COR-L47 (cell line): ENCODE data around the gene DLG2.

ENCODE experiments used
- DNase-seq: peaks from one replicate; lab custom pipeline; 2025; lab: John Stamatoyannopoulos, UW

DLG2 gene

DNA sequence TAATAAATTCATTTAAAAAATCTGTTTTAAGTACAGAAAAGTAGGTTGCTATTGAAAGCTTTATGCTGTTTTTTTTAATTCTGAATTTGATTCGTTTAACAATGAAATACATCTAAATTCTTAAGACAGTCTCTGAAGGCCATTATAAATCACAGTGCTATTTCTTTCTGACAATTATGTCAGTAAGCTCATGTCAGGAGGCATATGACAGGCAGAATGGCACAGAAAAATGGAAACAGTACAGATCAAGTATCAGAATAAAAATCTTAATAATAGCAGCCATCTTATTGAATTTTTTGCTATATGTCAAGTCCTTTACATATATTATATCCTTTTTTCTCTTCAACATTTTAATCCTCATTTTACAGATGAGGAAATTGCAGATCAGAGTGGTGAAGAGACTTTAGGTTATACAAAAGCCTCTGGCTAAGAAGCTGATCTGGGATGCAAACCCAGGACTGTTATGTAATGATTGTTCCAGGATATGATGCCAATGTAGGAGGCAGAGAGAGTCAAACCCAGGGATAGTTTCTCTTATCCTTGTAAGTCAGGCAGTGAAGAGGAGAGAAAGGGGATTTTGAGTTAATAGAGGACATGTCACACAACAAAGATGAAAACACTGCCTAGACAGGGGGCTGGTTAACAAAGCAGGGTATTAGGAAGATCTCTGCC, 2057.9 kb downstream of the DLG2 start:
- DNase-seq, result no peak

GRCh38 chr11:83568516-83568915, 2058.6 kb downstream of the DLG2 start:
- no peak for DNase-seq

GRCh38 chr11:83566950-83567349, 2060.2 kb downstream of the DLG2 start:
- DNase-seq, result no peak

- no peak for DNase-seq
These were observed 2062.3 kb downstream of the DLG2 start for GRCh38 chr11:83564870-83565269.

GRCh38 chr11:83558281-83558680, 2068.9 kb downstream of the DLG2 start:
- no peak for DNase-seq

DNA sequence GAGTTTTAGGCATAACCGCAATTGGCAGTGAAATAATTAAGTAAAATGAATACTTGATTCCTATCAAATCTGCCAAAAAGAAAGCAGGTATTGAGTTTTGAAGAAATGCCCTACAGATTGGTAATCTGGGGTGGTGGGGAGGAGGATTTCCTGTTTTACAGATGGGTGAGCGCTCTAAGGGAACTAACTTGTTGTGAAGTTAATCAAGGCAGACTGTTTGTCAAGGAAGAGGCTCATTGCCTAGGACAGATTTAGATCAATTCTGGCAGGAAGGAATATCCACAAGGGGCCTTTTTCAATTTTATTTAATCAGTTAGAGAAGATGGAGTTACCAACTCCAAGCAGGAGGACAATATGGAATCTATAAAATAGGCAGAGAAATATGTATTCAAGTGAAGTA, 2069.5 kb downstream of the DLG2 start:
- DNase-seq, result no peak

- DNase-seq, result peak; percentile 51
These were observed 2072.3 kb downstream of the DLG2 start for GRCh38 chr11:83554876-83555275.

GRCh38 chr11:83549984-83550667, 2077.0 kb downstream of the DLG2 start:
- peak; percentile 18 for DNase-seq

DNA sequence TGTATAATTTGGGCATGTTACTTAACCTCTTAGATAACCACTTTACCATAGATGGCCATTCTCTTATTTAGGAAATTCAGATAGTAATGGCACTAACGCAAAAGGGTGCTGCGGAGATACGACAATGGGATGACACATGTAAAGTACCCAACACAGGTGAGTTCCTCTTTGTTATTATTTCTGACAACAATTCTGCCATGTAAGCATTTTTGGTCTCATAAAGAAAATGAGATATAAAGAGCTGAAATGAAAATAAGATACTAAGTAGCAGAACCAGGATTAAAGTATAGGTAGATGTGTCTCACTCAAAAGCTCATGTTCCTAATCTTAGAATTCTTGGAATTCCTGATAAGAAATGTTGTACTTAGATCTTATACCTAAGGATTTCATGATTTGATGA, 2080.8 kb downstream of the DLG2 start:
- DNase-seq, result no peak

DNA sequence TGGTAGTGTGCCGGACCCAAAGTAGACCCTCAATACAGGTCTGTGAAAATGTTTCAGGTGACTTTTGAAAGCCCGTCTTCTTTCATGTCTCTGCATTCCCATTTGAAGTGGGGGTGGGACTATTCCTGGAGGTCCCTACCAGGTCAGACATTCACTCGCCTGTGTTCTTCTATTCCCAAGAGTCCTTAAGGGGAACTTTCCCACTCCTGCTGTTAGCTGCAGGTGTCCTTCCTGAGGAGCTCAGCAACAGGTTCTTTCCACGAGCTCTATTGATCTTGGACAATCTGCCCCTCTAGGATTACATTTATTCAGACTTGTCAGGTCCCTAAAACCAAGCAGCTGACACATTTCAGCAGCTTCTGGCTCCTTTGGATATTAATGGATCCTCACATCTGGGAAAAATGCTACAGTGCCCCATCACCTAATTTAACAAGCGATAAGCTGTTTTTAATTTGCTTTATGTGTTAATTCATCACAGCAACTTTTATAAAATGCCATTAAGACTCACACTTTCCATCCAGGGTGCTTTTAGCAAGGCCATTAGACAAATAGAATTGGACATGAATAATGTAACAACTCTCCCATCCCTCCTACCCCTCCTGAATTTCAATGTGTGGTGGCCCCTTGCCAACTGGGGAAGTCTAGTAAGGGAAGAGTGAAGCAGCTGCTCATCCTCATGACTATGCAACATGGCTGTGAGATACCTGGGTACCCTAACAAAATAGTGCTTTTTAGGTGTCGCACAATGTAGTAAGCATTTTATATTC, 2081.5 kb downstream of the DLG2 start:
- DNase-seq, result peak; percentile 6

GRCh38 chr11:83544846-83545245, 2082.3 kb downstream of the DLG2 start:
- no peak for DNase-seq

- DNase-seq, result no peak
These were observed 2083.3 kb downstream of the DLG2 start for GRCh38 chr11:83543706-83544439.

DNA sequence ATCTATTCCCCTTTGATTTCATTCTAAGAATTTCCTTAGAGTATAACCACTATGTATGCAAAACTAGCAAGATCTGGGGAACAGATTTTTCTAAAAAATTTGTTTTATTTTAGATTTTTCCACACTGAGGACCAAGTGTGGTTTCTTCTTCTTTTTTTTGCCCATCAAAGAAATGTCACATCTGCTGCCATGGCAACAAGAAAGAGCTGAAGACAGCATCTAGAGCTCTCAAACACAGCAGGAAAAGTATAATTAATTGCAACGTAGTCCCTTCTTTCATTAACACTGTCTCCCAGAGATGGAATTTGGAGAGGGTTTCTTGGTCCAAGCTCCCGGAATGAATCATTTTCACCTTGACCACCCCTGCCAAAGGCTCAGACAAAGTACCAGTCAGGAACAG, 2084.3 kb downstream of the DLG2 start:
- no peak for DNase-seq

GRCh38 chr11:83540728-83541127, 2086.4 kb downstream of the DLG2 start:
- no peak for DNase-seq

- DNase-seq, result no peak
These were observed 2086.9 kb downstream of the DLG2 start for GRCh38 chr11:83540112-83540675.

DNA sequence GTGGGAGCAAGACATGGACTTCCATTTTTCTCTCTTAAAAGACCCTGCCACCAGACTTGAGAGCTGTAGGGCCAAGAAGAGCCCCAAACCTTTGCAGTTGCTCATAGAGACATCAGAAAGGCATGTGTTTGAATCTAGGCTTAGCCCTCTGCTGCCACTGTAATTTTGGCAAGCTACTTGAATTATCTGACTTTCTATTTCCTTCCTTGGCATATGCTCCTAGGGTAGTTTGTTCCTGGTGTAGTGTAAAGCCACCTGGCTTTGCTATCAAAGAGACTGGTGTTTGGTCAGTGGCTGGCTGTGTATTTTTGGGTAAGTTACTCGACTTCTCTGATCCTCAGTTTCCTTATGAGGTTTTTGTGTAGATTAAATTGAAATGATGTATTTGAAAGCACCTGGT, 2088.9 kb downstream of the DLG2 start:
- no peak for DNase-seq

DNA sequence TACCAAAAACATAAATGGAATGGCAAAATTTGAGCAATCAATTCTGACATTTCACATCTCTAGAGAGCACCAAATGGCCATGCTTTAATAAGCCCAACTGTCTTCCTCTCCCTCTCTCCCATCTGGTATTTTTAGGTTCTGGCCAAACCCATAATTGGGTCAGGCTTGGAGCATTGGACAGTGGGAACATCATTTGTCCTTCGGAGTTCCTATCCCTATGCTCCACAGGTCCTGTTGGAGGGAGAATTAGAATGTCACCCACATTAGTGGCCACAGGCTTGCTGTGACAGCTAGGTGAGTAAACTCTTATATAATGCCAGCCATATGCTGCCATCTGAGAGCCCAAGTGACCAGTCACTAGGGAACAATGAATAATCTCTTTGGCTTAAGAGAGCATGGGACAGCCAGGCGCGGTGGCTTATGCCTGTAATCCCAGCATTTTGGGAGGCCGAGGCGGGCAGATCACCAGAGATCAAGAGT, 2090.0 kb downstream of the DLG2 start:
- DNase-seq, result no peak

DNA sequence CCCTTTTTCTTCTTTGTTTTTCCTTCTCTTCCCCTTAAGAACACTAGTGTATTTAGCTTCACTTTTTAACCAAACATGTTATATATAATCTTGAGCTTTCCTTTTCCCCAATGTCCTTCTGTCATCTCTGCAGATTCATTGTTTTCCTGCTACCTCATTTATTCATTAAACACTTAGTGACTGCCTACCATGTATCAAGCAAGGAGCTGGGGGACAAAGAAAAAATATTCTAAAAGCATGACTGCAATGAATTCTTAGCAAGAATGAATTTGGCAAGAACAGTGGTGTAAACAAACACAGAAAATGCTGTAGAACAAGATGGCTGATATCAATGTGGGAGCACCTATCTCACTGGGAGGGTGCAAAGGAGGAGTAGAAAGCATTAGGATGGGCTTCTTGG, 2094.0 kb downstream of the DLG2 start:
- DNase-seq, result no peak

DNA sequence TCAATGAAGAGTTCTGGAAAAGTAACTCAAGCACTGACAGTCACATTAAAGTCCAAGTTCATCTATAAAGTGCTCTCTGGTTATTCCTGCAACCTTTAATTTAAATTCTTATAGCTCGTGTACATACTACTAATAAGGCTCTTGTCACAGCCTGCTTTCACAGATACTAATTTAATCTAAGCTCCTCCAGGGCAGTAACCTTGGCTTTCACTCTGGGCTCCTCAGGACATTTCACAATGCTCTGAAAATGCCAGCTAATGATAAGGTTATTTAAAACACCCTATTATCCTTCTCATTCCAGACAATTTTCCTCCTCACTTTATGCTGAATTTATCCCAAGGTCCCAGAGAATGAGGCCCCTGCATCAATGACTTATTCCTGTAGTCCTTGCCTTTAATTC, 2098.3 kb downstream of the DLG2 start:
- no peak for DNase-seq

- DNase-seq, result no peak
These were observed 2098.9 kb downstream of the DLG2 start for GRCh38 chr11:83528225-83528624.

DNA sequence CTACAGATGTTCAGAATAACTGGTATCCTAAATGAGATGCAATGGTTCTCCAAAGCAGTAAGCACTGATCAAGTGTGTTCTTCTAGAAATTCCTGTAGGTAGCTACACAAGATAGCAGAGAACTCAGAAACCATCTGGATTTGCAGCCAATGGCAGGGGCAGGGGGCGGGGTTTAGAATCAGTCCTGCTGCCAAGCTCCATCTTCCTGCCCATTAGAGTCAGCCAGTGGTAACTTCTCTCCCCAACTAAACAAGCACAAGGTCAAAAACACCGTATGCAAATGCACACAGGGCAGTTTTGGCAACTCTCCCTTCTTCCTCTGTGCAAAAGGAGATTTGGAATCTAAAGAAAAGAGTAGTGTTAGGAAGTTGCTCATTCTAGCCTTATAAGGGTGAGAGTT, 2103.5 kb downstream of the DLG2 start:
- no peak for DNase-seq

- DNase-seq, result no peak
These were observed 2104.2 kb downstream of the DLG2 start for GRCh38 chr11:83522911-83523310.
